COLO829 (cell line): ENCODE results near the gene PTPRT.

Experiments
- DNase-seq: peaks from one replicate; pipeline ENCODE4 v3.0.0; 2012; ENCODE audit warnings: low spot score

The PTPRT gene

DNA sequence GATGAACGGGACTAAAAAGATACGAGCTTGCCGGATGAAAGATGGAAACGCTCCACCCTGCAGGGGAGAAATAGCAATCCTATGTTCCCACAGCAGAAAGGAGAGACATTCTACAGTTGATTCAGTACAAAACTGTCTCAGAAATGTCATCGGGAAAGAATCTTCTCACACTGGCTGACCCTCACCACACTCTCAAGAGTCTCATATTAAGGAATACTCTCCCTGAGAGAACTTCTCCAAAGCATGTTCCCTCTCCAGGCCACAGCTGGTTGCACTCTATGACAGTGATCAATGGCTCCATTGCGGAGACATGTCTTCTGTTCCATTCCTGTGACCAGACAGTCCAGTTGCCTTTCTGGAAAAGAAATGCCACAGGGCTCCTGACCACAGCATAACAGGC, 813.6 kb downstream of the PTPRT start:
- no peak for DNase-seq

DNA sequence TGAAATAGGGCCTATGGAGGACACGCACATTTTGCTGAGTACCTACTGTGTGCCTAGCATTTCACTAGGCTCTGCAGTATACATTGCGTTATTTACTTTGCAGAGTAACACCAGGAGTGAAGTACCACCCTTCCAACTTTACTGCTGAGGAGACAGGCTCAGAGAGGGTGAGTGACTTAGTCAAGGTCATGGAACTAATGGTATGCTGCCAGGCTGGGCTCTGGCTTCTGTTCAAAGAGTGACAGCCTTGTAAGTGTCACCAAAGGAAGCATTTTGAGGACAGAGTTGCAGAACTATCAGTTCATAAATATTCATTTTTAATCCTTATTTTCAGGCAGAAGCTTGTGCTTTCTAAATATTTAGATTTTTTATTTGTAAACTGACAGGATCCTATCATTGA, 816.7 kb downstream of the PTPRT start:
- no peak for DNase-seq

- no peak for DNase-seq
Observed at GRCh38 chr20:42370075-42370474, 819.6 kb downstream of the PTPRT start.

DNA sequence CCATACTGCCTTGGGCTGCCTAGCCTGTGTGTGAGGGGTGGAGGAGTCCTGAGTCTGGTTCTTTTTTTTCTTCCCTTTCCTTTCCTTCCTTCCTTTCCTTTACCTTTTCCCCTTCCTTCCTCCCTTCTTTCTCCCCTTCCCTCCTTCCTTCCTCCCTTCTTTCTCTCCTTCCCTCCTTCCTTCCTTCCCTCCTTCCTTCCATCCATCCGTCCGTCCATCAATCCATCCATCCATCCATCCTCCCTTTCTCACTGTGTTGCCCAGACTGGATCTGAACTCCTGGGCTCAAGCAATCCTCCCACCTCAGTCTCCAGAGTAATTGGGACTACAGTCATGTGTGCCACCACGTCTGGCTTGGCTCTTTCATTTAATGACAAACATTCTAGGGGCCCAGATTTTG, 820.8 kb downstream of the PTPRT start:
- DNase-seq: no peak

GRCh38 chr20:42366626-42367025, 823.1 kb downstream of the PTPRT start:
- DNase-seq: no peak

DNA sequence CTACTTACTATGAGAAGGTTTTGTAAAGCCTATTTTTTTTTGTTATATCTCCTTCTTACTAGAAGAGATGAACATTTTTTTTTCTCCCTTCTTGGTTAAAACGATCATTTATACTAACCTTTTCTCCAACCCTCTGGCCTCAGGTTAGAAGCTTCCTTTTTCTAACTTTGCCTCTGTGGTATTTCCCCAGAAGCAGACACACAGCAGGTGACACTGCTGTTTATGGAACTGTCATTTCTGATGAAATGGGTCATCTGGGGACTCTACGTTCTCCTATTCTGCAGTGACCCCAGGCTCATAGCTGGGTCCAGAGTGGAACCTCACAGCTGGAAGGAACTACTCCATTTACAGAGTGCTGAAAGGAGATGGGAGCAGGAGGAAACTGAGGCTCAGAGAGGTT, 825.3 kb downstream of the PTPRT start:
- no peak for DNase-seq

DNA sequence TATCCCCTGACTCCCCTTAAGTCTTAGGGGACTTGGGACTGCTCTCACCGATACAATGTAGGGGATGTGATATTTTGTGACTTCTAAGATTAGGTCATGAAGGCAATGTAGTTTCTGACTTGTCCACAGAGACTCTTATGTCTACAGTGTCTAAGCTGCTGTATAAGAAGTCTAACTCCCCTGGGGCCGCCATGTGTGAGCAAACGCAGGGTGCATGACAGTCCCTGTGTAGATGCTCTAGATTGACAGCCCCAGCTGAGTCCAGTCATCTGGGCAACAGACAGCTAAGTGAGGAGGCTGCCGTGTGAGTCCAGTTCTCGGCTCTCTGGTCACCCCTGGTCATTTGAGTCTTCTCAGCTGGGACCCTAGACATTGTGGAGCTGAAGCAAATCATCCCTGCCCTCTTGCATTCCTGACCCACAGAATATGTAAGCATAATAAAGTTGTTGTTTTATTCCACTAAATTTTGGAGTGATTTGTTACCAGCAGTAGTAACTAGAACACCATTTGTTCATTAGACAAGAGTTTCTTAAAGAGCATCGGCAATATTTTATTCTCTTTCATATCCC, 828.2 kb downstream of the PTPRT start:
- no peak for DNase-seq

- DNase-seq: no peak
Observed at GRCh38 chr20:42360621-42361020, 829.1 kb downstream of the PTPRT start.

GRCh38 chr20:42359617-42360016, 830.1 kb downstream of the PTPRT start:
- no peak for DNase-seq

- DNase-seq: no peak
Observed at GRCh38 chr20:42352096-42352495, 837.6 kb downstream of the PTPRT start.

- no peak for DNase-seq
Observed at GRCh38 chr20:42350521-42350920, 839.2 kb downstream of the PTPRT start.

- DNase-seq: no peak
Observed at GRCh38 chr20:42346189-42347170, 843.2 kb downstream of the PTPRT start.

- DNase-seq: no peak
Observed at GRCh38 chr20:42341654-42342053, 848.1 kb downstream of the PTPRT start.

- no peak for DNase-seq
Observed at GRCh38 chr20:42340368-42340767, 849.3 kb downstream of the PTPRT start.

DNA sequence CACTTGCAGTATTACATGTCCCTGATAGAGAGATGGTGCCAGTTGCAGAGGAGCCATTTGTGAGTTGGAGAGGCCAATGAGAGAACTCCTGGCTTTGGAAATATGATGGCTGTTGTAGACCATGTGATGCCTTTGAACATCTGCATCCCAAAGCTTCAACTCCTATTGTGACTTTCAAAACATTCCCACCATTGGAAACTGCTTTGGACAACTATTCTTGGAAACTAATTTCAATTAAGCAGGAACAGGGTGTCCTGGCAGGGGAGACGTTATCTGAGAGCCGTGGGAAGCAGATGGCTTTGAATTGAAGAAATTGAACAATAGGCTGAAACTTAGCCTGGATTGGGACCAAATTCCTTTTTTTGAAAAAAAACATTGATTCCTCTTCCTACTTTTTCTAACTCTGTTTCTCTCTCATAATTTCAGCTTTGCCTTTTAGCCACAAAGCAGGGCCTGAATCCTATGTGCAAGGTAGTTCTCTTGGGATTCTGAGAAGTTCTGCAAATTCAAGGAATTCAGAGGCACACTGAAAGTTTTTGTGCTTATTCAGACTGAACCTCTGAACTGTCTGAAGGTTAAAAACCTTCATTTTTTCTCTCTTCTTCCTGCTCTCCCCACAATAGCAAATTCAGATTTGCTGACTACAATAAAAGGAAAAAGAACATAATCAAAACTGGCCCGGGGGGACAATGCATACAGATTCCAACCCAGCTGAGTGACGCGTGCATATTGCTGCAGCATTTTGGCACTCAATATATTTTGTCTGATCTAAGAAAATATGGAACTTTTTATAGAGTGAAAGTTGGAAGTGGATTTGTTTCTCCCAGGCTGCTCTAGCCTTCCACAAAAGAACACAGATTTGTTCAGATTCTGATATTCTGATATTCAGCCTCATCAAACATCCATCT, 851.2 kb downstream of the PTPRT start:
- DNase-seq: no peak

- DNase-seq: no peak
Observed at GRCh38 chr20:42336576-42336975, 853.1 kb downstream of the PTPRT start.

DNA sequence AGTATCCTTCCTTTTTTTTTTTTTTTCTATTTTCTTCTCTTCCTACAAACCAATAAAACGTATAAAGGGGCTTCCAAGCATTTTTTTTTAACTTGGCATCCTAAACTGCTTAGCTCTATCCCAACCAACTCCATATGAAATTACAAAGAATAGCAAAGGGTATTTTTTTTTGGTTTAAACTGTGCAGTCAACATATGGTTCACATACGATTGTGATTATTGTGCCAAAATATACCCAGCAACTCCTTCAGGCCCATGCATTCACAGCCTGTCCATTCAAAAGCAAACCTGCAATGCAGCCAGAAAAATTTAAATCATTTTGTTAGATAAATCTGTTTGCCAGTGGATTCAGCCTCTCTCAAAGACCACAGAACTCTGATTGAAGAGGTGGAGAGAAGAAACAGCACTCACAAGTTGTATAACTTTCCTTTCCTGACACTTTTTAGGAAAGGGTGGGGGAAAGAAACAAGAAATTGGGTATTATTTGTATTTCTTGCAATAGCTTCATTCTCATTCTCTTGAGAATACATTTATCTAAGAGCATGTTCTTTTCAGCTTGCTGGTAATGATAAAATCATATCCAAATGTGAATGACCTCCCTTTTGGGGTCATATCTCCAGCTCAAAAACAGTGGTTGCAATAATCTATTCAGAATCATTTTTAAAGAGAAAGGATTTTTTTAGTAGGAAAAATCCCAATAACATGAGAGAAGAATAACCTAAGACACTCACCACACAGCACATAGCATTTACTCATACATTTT, 870.3 kb downstream of the PTPRT start:
- DNase-seq: no peak

- DNase-seq: no peak
Observed at GRCh38 chr20:42313704-42314103, 876.0 kb downstream of the PTPRT start.

GRCh38 chr20:42309050-42309449, 880.7 kb downstream of the PTPRT start:
- DNase-seq: no peak

DNA sequence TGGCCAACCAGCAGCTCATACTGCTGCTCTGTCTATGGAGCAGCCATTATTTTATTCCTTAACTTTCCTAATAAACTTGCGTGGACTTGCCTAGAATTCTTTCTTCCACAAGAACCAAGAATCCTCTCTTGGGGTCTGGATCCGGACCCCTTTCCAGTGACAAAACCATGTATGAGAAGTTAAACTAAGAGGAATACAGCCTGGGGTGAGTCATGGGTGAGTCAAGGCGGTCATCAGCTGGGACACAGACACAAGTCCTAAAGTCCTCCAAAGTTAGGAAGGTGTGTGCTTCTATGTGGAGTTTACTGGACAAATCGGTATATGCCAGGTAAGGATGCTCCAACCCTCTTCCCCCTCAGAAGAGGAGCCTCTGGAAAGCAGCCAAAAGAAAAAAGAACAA, 881.5 kb downstream of the PTPRT start:
- no peak for DNase-seq

GRCh38 chr20:42295592-42295991, 894.1 kb downstream of the PTPRT start:
- DNase-seq: no peak

- no peak for DNase-seq
Observed at GRCh38 chr20:42294976-42295375, 894.7 kb downstream of the PTPRT start.
